ENCODE data around the gene OOSP3. TPM values are rescaled to one million over a fixed set of nuclear protein-coding genes. Genes with fewer than 3 reads are reported as not detected.

Gene OOSP3
- total and polyA plus RNA-seq, 2 donors (not counting 3 experiments of a cell fraction or from before 2014, with no cell fraction given): not detected

DNA sequence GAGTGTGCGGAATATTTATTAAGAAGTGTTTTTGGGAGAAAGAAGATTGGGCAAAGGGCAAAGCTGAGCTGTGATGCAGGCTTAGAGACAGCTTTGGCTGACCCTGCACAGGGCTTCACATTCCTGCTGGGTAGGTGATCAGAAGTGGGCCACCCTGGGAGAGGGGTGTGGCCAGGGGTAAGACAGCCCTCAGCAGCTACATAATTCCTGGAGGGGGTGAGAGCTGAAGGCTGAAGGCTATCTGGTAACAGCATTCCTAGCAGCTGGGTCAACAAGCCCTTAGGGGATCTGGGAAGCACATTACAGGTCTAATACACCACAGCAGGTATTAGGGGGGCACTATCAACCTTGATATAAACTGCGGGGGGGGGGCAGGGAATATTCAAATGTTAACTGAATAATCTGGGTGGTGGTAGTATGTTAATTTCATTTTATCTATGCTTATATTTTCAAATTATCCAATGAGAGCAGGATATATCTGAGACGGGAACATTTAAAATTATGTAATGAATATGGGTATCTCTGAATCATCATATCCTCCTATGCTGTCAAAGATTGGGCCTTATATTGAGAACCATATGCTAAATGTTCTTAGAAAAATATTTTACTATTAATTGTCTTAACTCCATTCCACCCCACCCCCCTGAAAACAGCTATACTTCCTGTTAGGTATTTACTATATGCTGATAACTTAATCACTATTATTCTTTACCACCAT lies 65.6 kb downstream of the OOSP3 start:
- CTCF ChIA-PET: interaction anchor here (1.1 to 2.8 kb wide), 2 partner anchors 8 to 25 kb away, joined by 3 to 8 read pairs; no protein-coding TSS in a partner anchor
- no peak overlapping the region for H3K9ac ChIP-seq (replicated peaks; ENCODE audit: extremely low read depth, insufficient read depth, low read length)
- intact Hi-C loops (cut with micrococcal nuclease) (no loop called here), dilution Hi-C loops (cut with MboI; ENCODE audit: extremely low pct_ligation_motif_present, low sequenced_read_pairs) (no loop called here)
- POLR2A ChIA-PET: no interaction called here
- no peaks in the 10 kb centered on the region for H3K4me1 ChIP-seq (ENCODE audit: control insufficient read depth, extremely low read depth, insufficient read depth, low read length)
- H3K9me1 ChIP-seq (replicated peaks; ENCODE audit: control insufficient read depth, extremely low read depth, insufficient read depth, low read length): no peaks in the 10 kb centered on the region
- TF ChIP-seq, protein P1, sequence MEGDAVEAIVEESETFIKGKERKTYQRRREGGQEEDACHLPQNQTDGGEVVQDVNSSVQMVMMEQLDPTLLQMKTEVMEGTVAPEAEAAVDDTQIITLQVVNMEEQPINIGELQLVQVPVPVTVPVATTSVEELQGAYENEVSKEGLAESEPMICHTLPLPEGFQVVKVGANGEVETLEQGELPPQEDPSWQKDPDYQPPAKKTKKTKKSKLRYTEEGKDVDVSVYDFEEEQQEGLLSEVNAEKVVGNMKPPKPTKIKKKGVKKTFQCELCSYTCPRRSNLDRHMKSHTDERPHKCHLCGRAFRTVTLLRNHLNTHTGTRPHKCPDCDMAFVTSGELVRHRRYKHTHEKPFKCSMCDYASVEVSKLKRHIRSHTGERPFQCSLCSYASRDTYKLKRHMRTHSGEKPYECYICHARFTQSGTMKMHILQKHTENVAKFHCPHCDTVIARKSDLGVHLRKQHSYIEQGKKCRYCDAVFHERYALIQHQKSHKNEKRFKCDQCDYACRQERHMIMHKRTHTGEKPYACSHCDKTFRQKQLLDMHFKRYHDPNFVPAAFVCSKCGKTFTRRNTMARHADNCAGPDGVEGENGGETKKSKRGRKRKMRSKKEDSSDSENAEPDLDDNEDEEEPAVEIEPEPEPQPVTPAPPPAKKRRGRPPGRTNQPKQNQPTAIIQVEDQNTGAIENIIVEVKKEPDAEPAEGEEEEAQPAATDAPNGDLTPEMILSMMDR (IDR thresholded peaks at IDR 0.05; ENCODE audit: extremely low read depth in 1 of 2, insufficient read depth in 1 of 2, low read depth in 1 of 2, low read length in 2 of 2): no peak
- no peak for TF ChIP-seq GATA2 (IDR thresholded peaks at IDR 0.05; ENCODE audit: insufficient read depth, insufficient read length, low read depth, low read length)
- TF ChIP-seq JUN (IDR thresholded peaks at IDR 0.05; ENCODE audit: borderline replicate concordance, insufficient read depth, insufficient read length, low read depth): no peak
- TF ChIP-seq POLR2AphosphoS5 (IDR thresholded peaks at IDR 0.05; ENCODE audit: insufficient read depth, low read depth, low read length): no peak
- TF ChIP-seq POLR2A (IDR thresholded peaks at IDR 0.05; ENCODE audit: low read depth, low read length): no peak
- no peak for TF ChIP-seq MYC (IDR thresholded peaks at IDR 0.05; ENCODE audit: low read depth, low read length)
- TF ChIP-seq EZH2 (IDR thresholded peaks at IDR 0.05; ENCODE audit: borderline replicate concordance, low read depth, low read length, severe bottlenecking): no peak
- TF ChIP-seq FOS (IDR thresholded peaks at IDR 0.05; ENCODE audit: borderline replicate concordance, insufficient read depth, low read length): no peak
- TF ChIP-seq, protein P2, sequence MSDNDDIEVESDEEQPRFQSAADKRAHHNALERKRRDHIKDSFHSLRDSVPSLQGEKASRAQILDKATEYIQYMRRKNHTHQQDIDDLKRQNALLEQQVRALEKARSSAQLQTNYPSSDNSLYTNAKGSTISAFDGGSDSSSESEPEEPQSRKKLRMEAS (IDR thresholded peaks at IDR 0.05; ENCODE audit: insufficient read depth, insufficient read length): no peak
- no peaks in the 10 kb centered on the region for H3K9me3 ChIP-seq (replicated peaks; ENCODE audit: control insufficient read depth, insufficient read depth, low read length)
- H2AFZ ChIP-seq (ENCODE audit: low read depth, low read length): no peak overlapping the region
- H3K27ac ChIP-seq (ENCODE audit: insufficient read depth, low read depth, low read length): no peak overlapping the region
- no TSS peak for BruUV-seq (replicated peaks)
- H3K36me3 ChIP-seq (ENCODE audit: control insufficient read depth in 2 of 2, extremely low read depth in 1 of 2, insufficient read depth in 2 of 2, low read length in 2 of 2): no peaks in the 10 kb centered on the region
- H3K79me2 ChIP-seq (ENCODE audit: control insufficient read depth, insufficient read depth, low read length): no peaks in the 10 kb centered on the region
- DNase-seq (ENCODE audit: low read depth, low spot score) (no peak), FAIRE-seq (no peak)
- H4K20me1 ChIP-seq (replicated peaks; ENCODE audit: control insufficient read depth, extremely low read depth, insufficient read depth, low read length): no peaks in the 10 kb centered on the region
- H3K4me2 ChIP-seq (ENCODE audit: insufficient read depth, low read length): no peak overlapping the region
- no peaks in the 10 kb centered on the region for H3K27me3 ChIP-seq (ENCODE audit: control insufficient read depth in 2 of 2, insufficient read depth in 2 of 2, low read length in 2 of 2)
- H3K4me3 ChIP-seq (replicated peaks in 1 of 3; ENCODE audit: insufficient read depth in 1 of 3, low read depth in 1 of 3, low read length in 3 of 3): no peak overlapping the region

Data from endothelial cell of umbilical vein (primary cell).